Mucosa of gallbladder (tissue), 1 donor: Measurements from ENCODE around the gene TPGS1. TPM values are rescaled to one million over a fixed set of nuclear protein-coding genes. Genes with fewer than 3 reads are reported as not detected.

Experiments
- DNase-seq: peaks from one replicate; pipeline ENCODE4 v3.0.0-alpha.2; 2020; ENCODE audit warnings: low spot score
- total RNA-seq: library from RNA; stranded (reverse); gene quantifications from one replicate; pipeline ENCODE4 v1.2.1, GENCODE V29; 2021
- donor health status: DM: no; HTN: no; CAD: no.

The TPGS1 gene
- total RNA-seq, 1 donor from 2014 or later: 33.8 TPM

GRCh38 chr19:518598-519231, 11.4 kb downstream of the TPGS1 start:
- no peak for DNase-seq

GRCh38 chr19:519449-519865, 12.2 kb downstream of the TPGS1 start:
- no peak for DNase-seq

- DNase-seq: no peak
These were observed 15.4 kb downstream of the TPGS1 start for GRCh38 chr19:522726-523125.

- no peak for DNase-seq
These were observed 16.9 kb downstream of the TPGS1 start for GRCh38 chr19:524062-524674.

GRCh38 chr19:525029-525428, 17.7 kb downstream of the TPGS1 start:
- DNase-seq: no peak

- DNase-seq: no peak
These were observed 18.6 kb downstream of the TPGS1 start for GRCh38 chr19:525857-526419.

- no peak for DNase-seq
These were observed 23.1 kb downstream of the TPGS1 start for GRCh38 chr19:530134-531008.

GRCh38 chr19:531009-531752, 23.9 kb downstream of the TPGS1 start:
- DNase-seq: peak; percentile 87

- DNase-seq: no peak
These were observed 24.7 kb downstream of the TPGS1 start, which contains the start of gene CDC34 for GRCh38 chr19:531753-532560. TSS of gene CDC34 (plus strand) at chr19:531760. CDS start at chr19:531932, 172 bp downstream.

- DNase-seq: peak; percentile 49
These were observed 25.5 kb downstream of the TPGS1 start for GRCh38 chr19:532561-533363.

GRCh38 chr19:533364-534058, 26.2 kb downstream of the TPGS1 start:
- no peak for DNase-seq

- DNase-seq: no peak
These were observed 26.8 kb downstream of the TPGS1 start for GRCh38 chr19:534088-534487.

GRCh38 chr19:535017-535835, 27.9 kb downstream of the TPGS1 start:
- DNase-seq: no peak

- DNase-seq: no peak
These were observed 29.0 kb downstream of the TPGS1 start for GRCh38 chr19:536031-536880.

GRCh38 chr19:536881-537404, 29.6 kb downstream of the TPGS1 start:
- DNase-seq: no peak

GRCh38 chr19:538641-539428, 31.5 kb downstream of the TPGS1 start:
- DNase-seq: no peak
